HepG2 (cell line): Measurements from ENCODE around the gene CORT. TPM values are rescaled to one million over a fixed set of nuclear protein-coding genes. Genes with fewer than 3 reads are reported as not detected.
A peak's percentile ranks its signal among the peaks of the same experiment; 100 is the strongest.

Source experiments
- BCL6 ChIP-seq: IDR thresholded peaks from 2 replicates; pipeline ENCODE4 v1.6.1; 2016; ENCODE audit warnings: missing genetic modification reagents, missing compliant biosample characterization
- BORCS8-MEF2B ChIP-seq: sonication (generic); formaldehyde crosslinking; IDR thresholded peaks from 2 replicates; pipeline ENCODE4 v1.8.0; 2022; ENCODE audit warnings: mild to moderate bottlenecking, missing genetic modification reagents
- CBX5 ChIP-seq: sonication (generic); formaldehyde crosslinking; IDR thresholded peaks from 2 replicates; pipeline ENCODE4 v1.4.0; 2020; ENCODE audit warnings: missing genetic modification reagents, borderline replicate concordance
- DMAP1 ChIP-seq: IDR thresholded peaks from 2 replicates; pipeline ENCODE4 v1.6.1; 2016
- EP300 ChIP-seq, 3 experiments: sonication (generic) in 1 of 3; formaldehyde crosslinking in 1 of 3; IDR thresholded peaks; 2 replicates each; pipeline versions ENCODE4 v1.5.1 to v1.6.1; 2011 to 2020; ENCODE audit warnings: low read depth in 2 of 3, low read length in 2 of 3, borderline replicate concordance in 1 of 3, improper control_type of control experiment in 1 of 3, mild to moderate bottlenecking in 1 of 3, missing genetic modification reagents in 1 of 3, moderate library complexity in 1 of 3
- FLYWCH1 ChIP-seq: sonication (generic); formaldehyde crosslinking; IDR thresholded peaks from 2 replicates; pipeline ENCODE4 v1.8.1; 2023; ENCODE audit warnings: mild to moderate bottlenecking, missing genetic modification reagents
- FOSL2 ChIP-seq: sonication (generic); formaldehyde crosslinking; IDR thresholded peaks from 2 replicates; pipeline ENCODE4 v1.4.0; 2020; ENCODE audit warnings: missing genetic modification reagents
- HNRNPL ChIP-seq: fragments of 200-400 bp; formaldehyde crosslinking; IDR thresholded peaks from 2 replicates; pipeline ENCODE4 v1.6.1; 2017; ENCODE audit warnings: mild to moderate bottlenecking, low read depth, low read length
- HOMEZ ChIP-seq: IDR thresholded peaks from 2 replicates; pipeline ENCODE4 v1.6.1; 2016; ENCODE audit warnings: low read depth
- MIER2 ChIP-seq: IDR thresholded peaks from 2 replicates; pipeline ENCODE4 v1.6.1; 2016; ENCODE audit warnings: missing biosample characterization, missing genetic modification reagents
- NFKB2 ChIP-seq: sonication (generic); formaldehyde crosslinking; IDR thresholded peaks from 2 replicates; pipeline ENCODE4 v1.4.0; 2020; ENCODE audit warnings: missing genetic modification reagents, borderline replicate concordance
- NONO ChIP-seq, 2 experiments: fragments of 450-650 bp in 1 of 2; sonication (generic) in 1 of 2; formaldehyde crosslinking in 1 of 2; IDR thresholded peaks in 1 of 2; conservative IDR thresholded peaks in 1 of 2; 2 replicates each; pipeline versions ENCODE4 v1.6.1 to v1.8.0; 2017 to 2022; ENCODE audit warnings: mild to moderate bottlenecking in 1 of 2, missing genetic modification reagents in 1 of 2, moderate library complexity in 1 of 2
- NR2C2 ChIP-seq: sonication (generic); formaldehyde crosslinking; IDR thresholded peaks from 2 replicates; pipeline ENCODE4 v1.4.0; 2020; ENCODE audit warnings: missing genetic modification reagents, mild to moderate bottlenecking, moderate library complexity, borderline replicate concordance
- PPARG ChIP-seq: conservative IDR thresholded peaks from 2 replicates; pipeline ENCODE4 v1.6.1; 2016; ENCODE audit warnings: missing biosample characterization, missing genetic modification reagents
- SALL2 ChIP-seq: sonication (generic); formaldehyde crosslinking; IDR thresholded peaks from 2 replicates; pipeline ENCODE4 v1.8.1; 2023; ENCODE audit warnings: mild to moderate bottlenecking, missing genetic modification reagents, inconsistent platforms
- SAP130 ChIP-seq: IDR thresholded peaks from 2 replicates; pipeline ENCODE4 v1.6.1; 2016; ENCODE audit warnings: low read depth
- SOX5 ChIP-seq: IDR thresholded peaks from 2 replicates; pipeline ENCODE4 v1.6.1; 2016; ENCODE audit warnings: borderline replicate concordance
- SP4 ChIP-seq: sonication (generic); formaldehyde crosslinking; IDR thresholded peaks from 2 replicates; pipeline ENCODE4 v1.8.1; 2023; ENCODE audit warnings: mild to moderate bottlenecking, missing genetic modification reagents
- SUZ12 ChIP-seq: fragments of 150-350 bp; IDR thresholded peaks from 2 replicates; pipeline ENCODE4 v1.6.1; 2014; ENCODE audit warnings: low read depth, low read length
- THAP11 ChIP-seq: IDR thresholded peaks from 2 replicates; pipeline ENCODE4 v1.6.1; 2016; ENCODE audit warnings: missing biosample characterization, missing genetic modification reagents
- ZGPAT ChIP-seq: IDR thresholded peaks from 2 replicates; pipeline ENCODE4 v1.6.1; 2016; ENCODE audit warnings: mild to moderate bottlenecking
- ZNF17 ChIP-seq: sonication (generic); formaldehyde crosslinking; IDR thresholded peaks from 2 replicates; pipeline ENCODE4 v1.5.0; 2020; ENCODE audit warnings: mild to moderate bottlenecking, missing genetic modification reagents
- ZNF264 ChIP-seq: sonication (generic); formaldehyde crosslinking; IDR thresholded peaks from 2 replicates; pipeline ENCODE4 v1.4.0; 2020; ENCODE audit warnings: missing genetic modification reagents
- ZNF460 ChIP-seq: sonication (generic); formaldehyde crosslinking; IDR thresholded peaks from 2 replicates; pipeline ENCODE4 v1.5.1; 2020; ENCODE audit warnings: missing genetic modification reagents, mild to moderate bottlenecking, borderline replicate concordance
- ZNF550 ChIP-seq: sonication (generic); formaldehyde crosslinking; IDR thresholded peaks from 2 replicates; pipeline ENCODE4 v1.4.0; 2020; ENCODE audit warnings: mild to moderate bottlenecking, missing genetic modification reagents, borderline replicate concordance
- ZNF747 ChIP-seq: sonication (generic); formaldehyde crosslinking; IDR thresholded peaks from 2 replicates; pipeline ENCODE4 v1.8.1; 2023; ENCODE audit warnings: missing genetic modification reagents, mild to moderate bottlenecking, borderline replicate concordance
- ZNF788 ChIP-seq: sonication (generic); formaldehyde crosslinking; IDR thresholded peaks from 2 replicates; pipeline ENCODE4 v1.5.0; 2020; ENCODE audit warnings: mild to moderate bottlenecking, missing genetic modification reagents, borderline replicate concordance
- polyA plus RNA-seq, 8 experiments: library from polyadenylated mRNA; depleted of rRNA in 3 of 8; stranded (reverse) in 7 of 8; unstranded in 1 of 8; fragments of >200 nt; fragmentation: Illumina TruSeq in 4 of 8; extraction: Trizol in 4 of 8; gene quantifications; 2 replicates each; pipeline versions ENCODE4 v1.2.1 to v1.2.3, GENCODE V29; 2011 to 2016; ENCODE audit warnings: low read depth in 4 of 8, missing spikeins in 1 of 8, mixed read lengths in 1 of 8; ENCODE audit not compliant: insufficient read depth in 1 of 8
- total RNA-seq, 5 experiments: library from RNA; depleted of rRNA; stranded (reverse); fragments of >200 nt; fragmentation: Illumina TruSeq; extraction: Trizol; gene quantifications; 2 replicates each; pipeline ENCODE4 v1.2.3, GENCODE V29; 2016; ENCODE audit warnings: low read depth in 1 of 5

CORT gene
- total and polyA plus RNA-seq, 2 of the 13 experiments (the other 11 are each of a cell fraction or from before 2014, with no cell fraction given), result 0.11 to 0.62 TPM

DNA sequence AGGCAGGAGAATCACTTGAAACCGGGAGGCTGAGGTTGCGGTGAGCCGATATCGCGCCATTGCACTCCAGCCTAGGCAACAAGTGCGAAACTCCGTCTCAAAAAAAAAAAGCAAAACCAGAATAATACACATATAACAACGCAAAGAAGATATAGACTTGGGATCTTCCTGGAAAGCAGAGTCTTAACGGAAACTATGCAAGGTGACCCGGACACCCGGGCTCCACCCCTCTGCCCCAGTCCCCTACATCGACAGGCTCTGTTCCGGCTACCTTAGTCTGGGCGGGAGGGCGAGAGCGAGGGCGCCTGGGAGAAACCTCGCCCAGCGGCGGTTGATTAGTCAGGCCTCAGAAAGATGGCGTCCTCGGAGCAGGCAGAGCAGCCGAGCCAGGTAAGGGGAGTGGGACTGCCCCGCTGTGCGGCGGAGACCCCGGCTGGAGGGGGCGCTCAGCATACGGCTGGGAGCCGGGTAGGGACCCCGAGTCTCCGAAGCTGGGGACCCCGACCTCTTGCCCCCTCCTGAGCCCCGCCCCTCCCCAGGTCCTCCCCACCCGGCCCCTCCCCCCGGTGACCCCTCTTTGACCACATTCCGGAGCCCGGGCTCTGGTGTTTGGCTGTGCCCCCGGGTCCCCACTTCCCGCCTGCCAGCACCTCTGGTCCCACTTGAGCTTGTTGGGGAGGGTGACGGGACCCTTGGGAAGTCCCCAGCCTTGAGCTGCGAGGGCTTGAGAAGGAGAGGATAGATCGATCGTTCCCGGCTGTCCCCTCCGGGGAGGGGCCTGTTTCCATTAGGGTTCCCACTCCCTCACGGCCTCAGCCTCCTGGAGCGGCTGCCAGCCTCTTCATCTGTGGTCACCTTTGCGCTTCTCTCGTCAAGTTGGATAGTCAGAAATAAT is 25.0 kb downstream of the CORT start, which contains the start of gene PEX14 (continued):
- TF ChIP-seq FLYWCH1 (CRISPR knock-in tag) (no peak), SUZ12 (peak; percentile 35; the same call in 1 of the 2 replicates), ZNF747 (CRISPR knock-in tag) (no peak), ZGPAT (peak; percentile 68; the same call in 1 of the 2 replicates), BORCS8-MEF2B (CRISPR knock-in tag) (no peak), PPARG (CRISPR knock-in tag) (peak; percentile 56), CBX5 (CRISPR knock-in tag) (peak; percentile 60; the same call in 1 of the 2 replicates), MIER2 (no peak), SAP130 (peak; percentile 82), EP300 (IDR thresholded peaks at IDR 0.05; ENCODE audit: low read depth in 2 of 2, low read length in 2 of 2) (no peak; a peak in 1 of 4 replicates), EP300 (CRISPR knock-in tag; IDR thresholded peaks at IDR 0.05; ENCODE audit: borderline replicate concordance) (no peak), SP4 (peak; percentile 50; the same call in 1 of the 2 replicates), ZNF17 (CRISPR knock-in tag) (no peak), ZNF264 (CRISPR knock-in tag) (0 out of 2 replicates have a peak, but pooled peaks have one; percentile 30), FOSL2 (peak; percentile 59), SALL2 (CRISPR knock-in tag) (peak; percentile 88), NONO (IDR thresholded peaks at IDR 0.05) (no peak), NONO (CRISPR knock-in tag; conservative IDR thresholded peaks at IDR 0.05) (peak; percentile 82), SOX5 (CRISPR knock-in tag) (no peak), ZNF550 (CRISPR knock-in tag) (no peak), HOMEZ (CRISPR knock-in tag) (peak; percentile 59; the same call in 1 of the 2 replicates), DMAP1 (CRISPR knock-in tag) (peak; percentile 61; the same call in 1 of the 2 replicates), NFKB2 (CRISPR knock-in tag) (peak; percentile 74; the same call in 1 of the 2 replicates), THAP11 (peak; percentile 97), ZNF788 (peak; percentile 43; the same call in 1 of the 2 replicates), HNRNPL (0 out of 2 replicates have a peak, but pooled peaks have one; percentile 68), BCL6 (CRISPR knock-in tag) (peak; percentile 91), NR2C2 (CRISPR knock-in tag) (peak; percentile 81), ZNF460 (CRISPR knock-in tag) (peak; percentile 49; the same call in 1 of the 2 replicates)
